SIG-M5 treated with dmso at 0.1 percent for 504 hours (cell line): Measurements from ENCODE around the gene SPARC.
A peak's percentile ranks its signal among the peaks of the same experiment; 100 is the strongest.
"Not testable (repeated sequence)": the region's sequence is repeated elsewhere in the genome, so short reads cannot be mapped to it uniquely, and the experiment has no call there.

Experiments used
- DNase-seq: peaks from one replicate; lab custom pipeline; 2025; ENCODE audit not compliant: unreplicated experiment; lab: John Stamatoyannopoulos, UW

Gene SPARC

DNA sequence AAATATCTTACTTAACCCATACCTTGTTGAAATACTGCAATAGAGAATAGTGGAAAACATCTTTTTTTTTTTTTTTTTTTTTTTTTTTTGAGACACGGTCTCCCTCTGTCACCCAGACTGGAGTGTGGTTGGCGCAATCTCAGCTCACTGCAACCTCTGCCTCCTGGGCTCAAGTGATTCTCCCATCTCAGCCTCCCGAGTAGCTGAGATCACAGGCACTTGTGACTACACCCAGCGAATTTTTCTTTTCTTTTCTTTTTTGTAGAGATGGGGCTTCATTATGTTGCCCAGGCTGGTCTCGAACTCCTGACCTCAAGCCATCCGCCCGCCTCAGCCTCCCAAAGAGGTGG is 6.6 kb downstream of the SPARC start:
- not testable (repeated sequence) for DNase-seq

DNA sequence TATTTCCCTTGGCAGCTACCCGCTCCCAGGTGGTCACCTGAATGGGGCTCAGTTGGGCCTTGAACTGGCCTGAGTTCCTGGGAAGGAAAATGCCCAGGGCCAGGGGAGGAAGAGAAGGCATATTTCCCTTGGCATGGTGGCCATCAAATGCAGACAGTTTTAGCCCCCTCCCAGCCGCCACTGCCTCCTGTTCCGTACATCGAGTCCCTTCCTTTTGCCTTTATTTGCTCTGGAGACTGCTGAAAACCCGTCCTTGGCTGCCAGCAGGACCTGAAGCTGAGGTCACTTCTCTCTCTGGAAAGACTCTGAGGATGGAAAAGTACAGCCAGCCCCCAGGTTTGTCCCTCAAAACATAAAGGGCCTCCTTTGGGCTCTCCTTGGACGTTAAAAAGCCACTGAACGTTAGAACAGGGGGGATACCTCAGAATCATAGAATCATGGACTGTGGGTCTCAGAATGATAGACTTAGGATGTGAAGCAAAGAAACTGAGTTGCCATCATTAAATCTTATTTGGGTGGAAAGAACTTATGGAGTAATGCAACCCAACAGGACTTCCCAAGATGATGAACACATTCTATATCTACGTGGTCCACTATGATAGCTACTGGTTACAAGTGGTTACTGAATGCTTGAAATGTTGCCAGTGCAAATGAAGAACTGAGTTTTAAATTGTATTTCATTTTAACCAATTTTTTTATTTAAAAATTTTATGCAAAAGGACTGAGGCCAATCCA is 7.1 kb downstream of the SPARC start:
- no peak for DNase-seq

DNA sequence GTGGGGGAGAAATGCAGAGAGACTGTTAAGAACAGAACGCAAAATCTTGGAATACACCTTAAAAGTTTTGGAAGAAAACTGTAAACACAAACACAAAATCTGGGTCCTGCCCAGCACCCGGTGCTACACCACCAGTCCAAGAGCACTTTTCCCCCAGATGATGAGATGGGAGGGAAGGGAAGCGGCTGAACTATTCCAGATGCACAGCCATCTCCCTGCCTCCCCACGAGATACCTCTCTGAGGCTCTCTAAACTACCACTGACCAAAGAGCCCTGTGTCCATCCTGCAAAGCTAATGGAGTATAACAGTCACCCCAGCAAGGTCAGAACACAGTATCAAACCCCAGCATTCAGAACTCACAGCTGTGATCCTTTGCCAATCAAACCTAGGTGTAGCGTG is 8.0 kb downstream of the SPARC start:
- DNase-seq: no peak

DNA sequence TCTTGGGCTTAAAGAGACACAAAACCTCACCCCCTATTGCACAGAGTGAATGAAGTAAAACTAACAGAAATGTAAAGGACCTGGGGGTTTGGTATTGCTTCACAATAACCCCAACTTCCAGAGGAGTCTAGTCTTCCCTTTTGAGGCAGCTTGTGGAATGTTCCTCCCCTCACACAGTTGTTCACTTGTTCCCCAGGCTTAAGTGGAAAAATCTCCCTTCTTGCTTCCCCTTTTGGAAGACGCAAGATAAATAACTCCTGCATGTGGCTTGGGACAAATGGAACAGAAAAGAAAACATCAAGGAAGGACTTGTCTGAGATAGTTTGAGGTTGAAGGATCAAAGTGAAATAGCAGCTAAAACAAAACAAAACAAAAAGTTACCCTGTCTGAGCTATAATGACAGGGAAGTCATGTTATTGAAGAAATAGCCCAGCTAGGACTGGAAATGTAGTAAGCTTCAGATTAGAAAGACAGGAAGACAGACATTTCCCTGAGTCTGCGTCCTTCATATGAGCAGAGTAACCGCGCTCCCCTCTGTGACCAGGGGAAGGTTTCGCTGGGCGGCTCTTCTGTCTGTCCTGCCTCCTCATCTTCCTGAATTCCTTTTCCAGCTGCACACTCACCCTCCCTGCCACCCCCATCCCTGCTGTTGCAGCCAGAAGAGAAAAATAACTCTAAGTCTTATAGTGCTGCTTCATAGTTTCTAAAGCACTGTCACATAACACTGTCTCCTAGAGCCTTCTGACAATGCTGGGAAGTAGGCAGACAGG is 8.8 kb downstream of the SPARC start:
- no peak for DNase-seq

DNA sequence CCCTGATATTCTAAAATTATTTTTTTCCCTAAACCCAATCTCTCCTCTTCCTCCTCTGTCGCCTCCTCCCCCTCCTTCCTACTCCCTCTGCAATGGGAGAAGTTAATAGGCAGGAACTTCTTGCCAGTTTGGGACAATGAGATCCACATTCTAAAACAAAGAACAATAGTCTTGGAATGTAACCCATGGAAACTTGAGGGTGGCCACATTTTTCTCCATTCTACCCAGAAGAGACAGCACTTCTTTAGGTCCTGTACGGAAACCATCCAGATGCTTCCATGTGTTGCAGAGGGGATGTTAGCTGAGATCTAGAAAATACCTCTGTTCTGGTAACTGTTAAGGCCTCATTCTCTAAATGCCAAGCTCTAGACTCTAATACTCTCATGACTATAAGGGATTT is 10.0 kb downstream of the SPARC start:
- DNase-seq: no peak

DNA sequence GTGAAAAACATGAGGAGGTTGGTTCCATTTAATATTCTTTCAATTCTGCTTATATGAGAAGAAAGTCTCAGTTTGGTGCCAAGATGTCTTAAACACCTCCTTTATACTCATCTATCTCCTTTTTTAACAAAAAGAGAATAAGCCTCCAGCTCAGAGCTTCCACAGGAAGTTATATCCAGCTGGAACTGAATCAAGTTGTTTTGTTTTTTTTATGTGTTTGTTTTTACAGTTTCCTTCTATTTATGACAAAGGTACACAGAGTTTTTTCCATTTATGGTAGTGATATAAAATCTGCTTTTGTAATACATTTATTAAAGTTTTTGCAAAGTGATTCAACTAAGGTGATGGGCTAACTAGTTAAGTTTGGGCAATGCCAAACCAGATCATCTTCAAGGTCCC is 10.4 kb downstream of the SPARC start:
- DNase-seq: no peak

DNA sequence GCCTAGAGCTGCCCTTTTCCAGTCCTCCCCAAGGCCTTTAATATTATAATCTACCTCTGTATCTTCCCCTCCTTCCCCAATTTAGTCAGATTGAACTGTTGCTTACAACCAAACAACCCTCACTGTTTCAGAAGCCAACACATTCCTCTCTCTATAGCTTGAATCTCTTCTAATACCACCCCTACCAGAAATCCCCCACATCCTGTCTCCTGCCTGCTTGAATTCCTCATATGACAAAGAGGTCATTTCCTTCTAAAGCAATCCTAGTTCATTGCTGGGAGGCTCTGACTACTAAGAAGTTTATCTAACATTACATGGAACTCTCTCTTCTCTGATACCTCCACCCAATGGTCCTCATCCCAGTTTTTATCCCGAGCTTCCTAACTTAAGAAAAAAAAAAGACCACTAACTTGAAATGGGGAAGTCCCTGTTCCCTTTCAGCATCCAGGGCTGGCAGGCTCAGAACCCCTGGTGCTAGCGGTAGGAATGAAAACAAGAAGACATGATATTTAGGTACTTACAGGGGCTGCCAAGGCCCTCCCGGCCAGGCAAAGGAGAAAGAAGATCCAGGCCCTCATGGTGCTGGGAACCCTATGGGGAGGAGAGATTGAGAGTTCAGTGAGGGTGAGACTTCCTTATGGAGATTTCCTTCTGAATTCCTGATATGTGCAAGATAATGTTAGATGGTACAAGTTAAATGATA is 11.0 kb downstream of the SPARC start:
- peak; percentile 40 for DNase-seq

DNA sequence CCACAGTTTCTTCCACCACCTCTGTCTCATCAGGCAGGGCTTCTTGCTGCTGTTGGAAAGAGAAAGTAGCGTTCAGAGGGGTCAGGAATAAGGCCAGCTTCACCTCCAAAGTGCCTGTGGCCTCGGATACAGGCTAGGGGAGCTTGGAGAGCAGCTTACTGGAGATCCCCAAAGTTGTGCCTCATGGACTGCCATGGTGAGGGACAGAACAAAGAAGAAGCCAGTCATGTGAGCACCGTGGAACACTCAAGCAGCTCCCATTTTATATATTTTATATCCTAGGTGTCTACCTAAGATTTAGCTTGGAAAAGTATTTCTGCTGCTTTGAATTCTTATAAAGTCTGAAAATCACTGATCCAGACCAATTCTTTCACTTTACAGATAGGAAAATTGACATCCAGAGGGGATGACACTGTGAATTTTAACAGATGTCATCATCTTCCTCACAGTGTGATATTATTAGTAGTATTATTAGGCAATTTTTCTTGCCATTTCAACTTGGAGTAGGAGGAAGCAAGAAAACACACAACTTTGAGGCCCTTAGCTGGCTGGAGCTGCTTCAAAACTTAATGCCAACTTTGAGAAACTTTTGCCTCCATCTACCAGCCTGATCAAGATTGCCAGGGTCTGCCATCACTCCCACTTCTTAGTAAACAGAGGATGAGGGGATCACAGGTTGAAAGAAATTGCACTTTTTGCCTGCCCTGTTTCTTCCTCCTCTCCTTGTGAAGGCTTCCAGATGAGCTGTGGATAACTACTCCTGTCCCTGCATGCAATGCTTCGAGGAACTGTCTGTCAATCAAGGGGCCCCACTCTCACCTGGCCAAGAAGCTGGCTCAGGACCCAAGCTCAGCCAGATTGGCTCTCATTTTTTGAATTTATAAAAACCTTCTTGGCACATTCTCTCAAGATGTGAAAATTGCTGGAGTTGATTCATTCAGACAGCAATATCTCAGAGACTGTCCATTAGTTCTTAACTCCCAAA is 11.8 kb downstream of the SPARC start:
- peak; percentile 56 for DNase-seq

DNA sequence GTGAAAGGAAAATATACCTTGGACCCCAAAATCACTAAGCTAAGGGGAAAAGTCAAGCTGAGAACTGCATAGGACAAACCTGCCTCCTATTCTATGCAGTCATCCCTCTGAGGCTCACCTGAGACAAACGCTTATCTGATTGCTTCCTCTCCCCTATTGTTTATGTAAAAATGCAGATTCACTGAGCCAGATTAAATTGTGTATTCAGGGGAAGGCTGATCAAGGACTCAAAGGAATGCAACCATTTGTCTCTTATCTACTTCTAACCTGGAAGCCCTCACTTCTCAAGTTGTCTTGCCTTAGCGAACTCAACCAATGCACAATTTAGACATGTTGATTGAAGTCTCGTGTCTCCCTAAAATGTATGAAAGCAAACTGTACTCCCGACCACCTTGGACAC is 13.3 kb downstream of the SPARC start:
- no peak for DNase-seq

DNA sequence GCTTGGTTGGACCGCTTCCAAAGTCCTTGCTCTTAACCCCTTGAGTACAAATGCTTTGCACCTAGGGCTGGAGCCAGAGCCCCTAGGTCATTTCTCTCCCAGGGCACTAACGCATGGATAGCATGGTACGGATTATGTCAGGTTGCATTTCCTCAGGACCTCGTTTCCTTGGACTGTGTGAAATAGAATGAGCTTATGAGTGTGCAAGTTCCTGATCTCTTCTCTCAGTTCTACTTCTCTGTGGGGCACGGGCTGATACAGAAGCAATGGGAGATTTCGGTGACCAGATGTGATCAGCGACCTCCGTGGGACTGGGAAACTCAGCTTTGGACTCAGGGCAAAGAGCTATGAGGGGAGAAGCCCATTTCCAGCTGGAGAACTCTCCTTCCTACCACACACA is 14.2 kb downstream of the SPARC start:
- DNase-seq: no peak

DNA sequence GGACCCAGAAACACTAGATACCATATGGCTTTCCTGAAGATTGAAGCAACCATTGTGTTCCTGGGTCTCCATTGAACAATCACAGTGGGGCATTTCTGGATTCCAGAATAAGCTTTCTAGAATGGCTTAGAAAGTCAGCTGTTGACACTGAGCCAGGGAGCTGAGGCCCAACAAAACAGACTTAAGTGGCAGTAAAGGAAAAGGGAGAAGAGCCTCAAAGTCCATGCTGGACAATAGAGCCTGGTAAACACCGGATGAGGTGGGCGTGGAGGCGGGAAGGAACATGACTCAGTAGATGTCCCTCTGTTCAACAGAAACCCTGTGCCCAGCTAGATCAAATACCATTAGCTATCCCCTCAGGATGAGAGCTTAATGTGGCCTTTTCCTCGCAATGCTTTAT is 14.8 kb downstream of the SPARC start:
- no peak for DNase-seq

DNA sequence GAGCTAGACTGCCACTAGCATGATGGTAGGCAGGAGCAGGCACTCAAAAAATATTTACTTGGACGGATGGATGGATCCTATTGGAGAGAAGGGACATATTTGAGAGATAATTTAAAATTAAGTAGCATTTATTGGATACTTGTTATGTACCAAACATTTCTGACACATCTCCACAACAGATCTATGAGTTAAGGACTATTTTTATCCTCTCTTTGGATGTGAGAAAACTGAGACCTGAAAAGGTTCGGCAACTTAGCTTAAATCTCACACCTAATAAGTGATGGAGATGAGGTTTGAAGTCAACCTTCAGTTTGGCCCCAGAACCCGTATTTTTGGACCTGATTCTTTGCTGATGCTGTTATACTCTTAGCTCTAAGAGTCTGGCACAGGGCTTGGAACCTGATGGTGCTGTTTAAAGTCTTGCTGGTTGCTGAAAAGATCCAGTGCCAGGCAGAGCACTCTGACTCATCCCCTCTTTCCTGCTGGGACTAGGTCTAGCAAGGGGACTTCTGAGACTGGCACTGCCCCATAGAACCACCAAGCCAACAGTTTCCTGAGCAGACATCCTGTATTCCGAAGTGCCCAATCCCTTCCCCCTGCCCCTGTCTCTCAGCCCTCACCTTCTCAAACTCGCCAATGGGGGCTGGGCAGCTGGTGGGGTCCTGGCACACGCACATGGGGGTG is 15.6 kb downstream of the SPARC start:
- no peak for DNase-seq

DNA sequence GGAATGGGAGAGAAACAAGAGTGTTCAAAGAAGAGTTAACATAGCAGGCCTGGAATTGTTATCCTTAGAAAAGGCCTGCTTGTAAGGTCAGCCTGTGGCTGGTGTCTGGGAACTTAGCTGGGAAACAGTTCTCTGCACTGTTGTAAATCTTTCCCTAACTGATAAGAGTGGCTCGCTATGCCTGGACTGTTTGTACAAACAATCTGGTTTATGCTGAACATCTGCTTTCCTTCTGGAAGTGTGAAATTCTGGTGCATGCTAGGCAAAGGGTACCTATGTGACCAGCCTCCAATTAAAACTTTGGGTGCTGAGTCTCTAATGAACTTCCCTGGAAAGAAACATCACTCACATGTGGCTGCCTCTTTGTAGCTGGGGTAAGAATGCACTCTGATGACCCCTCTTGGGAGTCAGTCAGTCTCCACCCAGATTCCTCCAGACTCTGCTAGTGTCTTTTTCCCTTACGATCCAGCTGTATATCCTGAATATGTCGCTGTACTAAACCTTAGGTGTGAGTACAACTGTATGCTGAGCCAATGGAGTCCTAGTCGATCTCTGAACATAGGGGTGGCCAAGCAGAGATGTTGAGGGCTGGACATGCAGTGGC is 16.5 kb downstream of the SPARC start:
- no peak for DNase-seq

DNA sequence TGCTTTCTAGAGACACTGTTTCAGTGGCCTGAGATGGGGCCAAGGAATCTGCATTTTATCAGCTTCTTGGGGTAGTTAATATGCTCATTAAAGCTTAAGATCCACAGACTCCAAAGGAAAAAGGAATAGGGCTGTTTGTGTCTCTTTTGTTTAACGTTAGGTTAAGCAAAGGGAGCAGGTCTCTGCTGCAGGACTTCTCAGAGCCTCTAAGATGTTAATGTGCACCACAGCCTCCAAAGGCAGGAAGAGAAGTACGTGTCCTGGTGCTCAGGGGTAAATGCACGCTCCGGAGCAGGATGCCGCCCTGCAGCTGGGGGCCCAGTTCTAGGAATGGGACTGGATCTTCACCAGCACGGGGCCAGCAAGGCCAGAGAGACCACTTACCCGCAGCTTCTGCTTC is 19.6 kb downstream of the SPARC start:
- no peak for DNase-seq

DNA sequence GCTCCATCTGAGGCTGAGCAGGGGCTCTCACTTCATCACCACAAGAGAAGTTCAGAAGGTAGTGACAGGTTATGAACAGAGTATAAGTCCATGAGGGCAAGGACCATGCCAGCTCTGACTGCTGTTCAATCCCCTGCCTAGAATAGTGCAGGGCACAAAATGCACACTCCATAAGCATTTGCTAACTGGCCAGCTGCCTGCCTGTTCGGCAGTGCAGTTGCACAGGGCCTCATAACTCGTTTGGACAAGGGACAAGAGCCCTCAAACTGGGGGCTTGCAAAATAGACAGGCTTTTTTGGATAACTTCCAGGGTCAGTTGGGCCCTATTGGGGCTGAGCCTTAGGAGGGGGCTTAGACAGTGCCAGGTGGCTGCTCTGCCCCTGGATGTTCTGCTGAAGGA is 21.1 kb downstream of the SPARC start:
- no peak for DNase-seq

DNA sequence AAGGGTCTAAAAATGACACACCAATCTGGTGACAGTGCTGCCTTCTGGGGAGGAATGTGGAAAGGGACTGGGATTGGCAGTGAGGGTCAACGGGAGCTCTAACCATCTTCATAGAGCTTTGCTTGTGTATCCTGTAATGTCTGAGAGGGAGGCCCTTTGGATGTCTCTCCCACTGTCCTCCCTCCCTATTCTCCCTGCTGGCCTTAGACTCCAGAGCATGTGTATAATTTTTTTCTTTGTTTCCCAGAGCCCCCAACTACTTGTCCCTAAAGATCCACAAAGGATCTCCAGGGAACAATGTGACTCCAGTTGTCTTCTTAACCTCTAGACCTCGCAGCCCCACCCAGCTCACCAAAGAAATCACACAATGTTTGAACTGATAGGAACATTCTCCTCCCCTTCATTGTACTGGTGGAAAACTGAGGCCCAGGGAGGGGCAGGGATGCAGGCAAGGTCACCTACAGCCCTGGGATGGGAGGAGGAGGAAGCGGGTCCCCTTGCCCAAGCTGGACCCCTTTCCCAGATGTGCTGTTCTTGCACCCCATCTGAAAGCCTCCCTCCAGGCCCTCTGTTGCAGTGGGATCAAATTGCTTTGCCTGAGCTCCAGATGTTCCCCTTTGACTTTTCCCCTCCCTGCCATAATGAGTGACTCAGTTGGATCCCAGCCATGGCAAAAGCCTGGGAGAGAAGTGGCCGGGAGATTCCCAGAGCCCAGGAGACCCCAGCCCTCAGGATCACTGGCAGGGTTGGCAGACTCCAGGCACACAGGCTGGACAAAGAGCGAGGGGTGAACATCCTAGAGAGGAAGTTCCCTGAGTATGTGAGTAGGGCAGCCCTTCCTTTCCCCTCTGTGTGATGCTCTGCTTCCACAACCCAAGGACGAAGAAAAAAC is 21.8 kb downstream of the SPARC start:
- DNase-seq: no peak

DNA sequence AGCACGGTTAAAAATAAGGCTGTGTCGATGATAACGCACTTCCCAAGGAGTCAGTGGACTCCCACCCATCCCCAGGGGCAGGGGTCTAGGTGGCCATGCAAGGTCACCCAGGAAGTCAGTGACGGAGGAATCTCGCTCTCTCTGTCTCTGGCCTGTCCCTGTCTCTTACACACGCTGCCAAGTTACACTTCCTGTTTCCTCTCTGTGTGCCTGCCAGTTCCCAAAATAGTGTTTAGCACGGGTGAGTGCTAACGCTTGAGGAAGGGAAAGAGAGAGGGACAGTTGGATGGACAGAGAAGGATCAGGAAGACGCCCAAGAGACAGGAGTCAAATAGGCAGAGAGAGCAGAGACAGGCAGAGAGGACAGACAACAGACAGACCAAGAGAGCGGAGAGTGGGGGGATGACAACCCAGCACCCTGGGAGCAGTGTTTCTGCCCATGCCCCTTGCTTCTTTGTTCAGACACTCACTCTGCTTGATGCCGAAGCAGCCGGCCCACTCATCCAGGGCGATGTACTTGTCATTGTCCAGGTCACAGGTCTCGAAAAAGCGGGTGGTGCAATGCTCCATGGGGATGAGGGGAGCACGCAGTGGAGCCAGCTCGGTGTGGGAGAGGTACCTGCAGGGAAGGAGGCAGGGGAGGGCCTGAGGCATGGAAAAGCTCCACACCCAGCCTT is 23.0 kb downstream of the SPARC start:
- DNase-seq: peak; percentile 92

DNA sequence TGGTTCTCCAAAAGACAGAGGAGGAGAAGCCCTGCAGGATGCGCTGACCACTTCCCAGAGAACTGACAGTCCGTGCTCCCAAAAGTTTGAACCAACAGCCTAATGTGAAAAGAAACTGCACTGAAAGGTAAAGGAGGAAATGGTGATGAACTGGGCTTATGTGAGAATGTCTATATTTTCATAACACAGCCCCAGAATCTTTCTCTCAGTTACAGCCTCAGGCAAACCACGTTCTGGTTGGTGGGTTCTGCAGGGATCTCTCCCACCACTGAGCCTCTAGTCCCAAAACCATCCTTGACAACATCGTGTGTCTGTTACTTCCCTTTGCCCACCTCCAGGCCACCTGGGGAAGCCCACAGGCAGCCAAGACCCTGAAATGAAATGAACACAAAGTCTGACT is 23.9 kb downstream of the SPARC start:
- no peak for DNase-seq
